GM12878 (cell line): ENCODE results near the gene MAML2. TPM values are rescaled to one million over a fixed set of nuclear protein-coding genes. Genes with fewer than 3 reads are reported as not detected.

ENCODE experiments used
- ATAC-seq: fragments of 200-7000 bp; cut with Tn5 transposase; 3 replicates; pipeline ENCODE4 v1.9.1; 2020; ENCODE audit warnings: mild to moderate bottlenecking, moderate library complexity
- BruUV-seq: library from RNA; stranded (reverse); fragments of 400-500 nt; replicated peaks from 2 replicates; lab custom pipeline; 2021; lab: Mats Ljungman, UMichigan
- CTCF ChIA-PET: fragments of 300-600 bp; sonication (Branson Sonifier 250); formaldehyde crosslinking; extraction: SDS; loops from one replicate; lab custom pipeline; 2021; ENCODE audit warnings: inconsistent platforms; lab: Yijun Ruan, JAX
- POLR2A ChIA-PET: fragments of 350-600 bp; formaldehyde crosslinking; extraction: SDS; loops from one replicate; lab custom pipeline; 2021; ENCODE audit warnings: inconsistent platforms; lab: Charles Lee
- RAD21 ChIA-PET: fragments of 300-600 bp; sonication (Branson Sonifier 250); formaldehyde crosslinking; loops from one replicate; lab custom pipeline; 2023; ENCODE audit warnings: antibody characterized with exemption; ENCODE audit not compliant: unreplicated experiment; lab: Charles Lee
- SMC1A ChIA-PET: fragments of 300-600 bp; sonication (Branson Sonifier 250); formaldehyde crosslinking; loops from one replicate; lab custom pipeline; 2023; ENCODE audit not compliant: unreplicated experiment, uncharacterized antibody; lab: Charles Lee
- DNase-seq: peaks from one replicate; pipeline ENCODE4 v3.0.0-alpha.2; 2011; ENCODE audit warnings: low read depth, low spot score
- FAIRE-seq: peaks from 3 replicates; lab custom pipeline; 2011; peaks lifted over from hg19 to GRCh38; lab: Jason Lieb, UNC
- H2AFZ ChIP-seq: 2 replicates; pipeline ENCODE4 v1.6.0; 2011; ENCODE audit warnings: low read depth, low read length, control low read depth; ENCODE audit not compliant: control insufficient read depth
- H3K27ac ChIP-seq: 2 replicates; pipeline ENCODE4 v1.5.1; 2011; ENCODE audit warnings: control low read depth; ENCODE audit not compliant: control insufficient read depth, insufficient read depth
- H3K27me3 ChIP-seq, 2 experiments: replicated peaks in 1 of 2; 2 replicates each; pipeline versions ENCODE4 v1.6.0 to v1.6.1; 2011; ENCODE audit warnings: low read length in 1 of 2; ENCODE audit not compliant: control insufficient read depth in 2 of 2, insufficient read depth in 2 of 2
- H3K36me3 ChIP-seq, 2 experiments: 2 replicates each; pipeline ENCODE4 v1.5.1; 2011; ENCODE audit warnings: low read length in 1 of 2; ENCODE audit not compliant: control insufficient read depth in 2 of 2, insufficient read depth in 2 of 2
- H3K4me1 ChIP-seq: 2 replicates; pipeline ENCODE4 v1.6.1; 2011; ENCODE audit warnings: mild to moderate bottlenecking, low read length, moderate library complexity, mixed read lengths; ENCODE audit not compliant: control insufficient read depth, insufficient read depth
- H3K4me2 ChIP-seq: 2 replicates; pipeline ENCODE4 v1.6.0; 2011; ENCODE audit warnings: control low read depth; ENCODE audit not compliant: control insufficient read depth, insufficient read depth
- H3K4me3 ChIP-seq: fragments of 200-600 bp; sonication (generic); 2 replicates; pipeline ENCODE4 v1.5.1; 2016
- H3K79me2 ChIP-seq: 2 replicates; pipeline ENCODE4 v1.6.0; 2011; ENCODE audit warnings: low read length; ENCODE audit not compliant: control insufficient read depth, insufficient read depth
- H3K9ac ChIP-seq: 2 replicates; pipeline ENCODE4 v1.8.0; 2011; ENCODE audit warnings: low read length, control low read depth, mixed read lengths; ENCODE audit not compliant: control insufficient read depth, insufficient read depth
- H3K9me3 ChIP-seq: replicated peaks from 3 replicates; pipeline ENCODE4 v1.5.1; 2011; ENCODE audit warnings: mild to moderate bottlenecking, low read length; ENCODE audit not compliant: control insufficient read depth, insufficient read depth
- H4K20me1 ChIP-seq: 2 replicates; pipeline ENCODE4 v1.6.0; 2011; ENCODE audit not compliant: control insufficient read depth, insufficient read depth
- MXI1 ChIP-seq: fragments of 150-350 bp; IDR thresholded peaks from 2 replicates; pipeline ENCODE4 v1.6.1; 2011; ENCODE audit warnings: low read depth, mild to moderate bottlenecking, inconsistent platforms, low read length, improper control_type of control experiment
- PKNOX1 ChIP-seq: fragments of 450-650 bp; IDR thresholded peaks from 2 replicates; pipeline ENCODE4 v1.6.1; 2016; ENCODE audit warnings: mild to moderate bottlenecking
- ZNF384 ChIP-seq: IDR thresholded peaks from 2 replicates; pipeline ENCODE4 v1.6.1; 2012; ENCODE audit warnings: low read depth, mild to moderate bottlenecking, low read length, improper control_type of control experiment, borderline replicate concordance
- WGBS: methylation state at CpG from one replicate; pipeline ENCODE4 v1.1.6; 2016; ENCODE audit warnings: low lambda C conversion rate; ENCODE audit not compliant: insufficient replicate concordance, insufficient coverage; ENCODE audit errors: missing lambda C conversion rate; 5-methylcytosine and 5-hydroxymethylcytosine counted together
- in situ Hi-C: fragments of 300-500 bp; cut with MboI; formaldehyde crosslinking; loops from 9 replicates; pipeline ENCODE4 v1.14.3; 2018; ENCODE audit warnings: mixed read lengths
- intact Hi-C: fragments of 100-400 bp; cut with micrococcal nuclease; formaldehyde crosslinking; loops from one replicate; pipeline ENCODE4 v1.14.2; 2022; ENCODE audit not compliant: unreplicated experiment
- polyA plus RNA-seq, 11 experiments: library from polyadenylated mRNA; depleted of rRNA in 4 of 11; unstranded in 6 of 11; stranded (reverse) in 5 of 11; fragments of >200 nt; fragmentation: Nextera tagmentation in 4 of 11; fragmentation: Illumina TruSeq in 1 of 11; extraction: Ambion mirVana in 4 of 11; extraction: Trizol in 1 of 11; gene quantifications; 1 replicate in 1 of 11; 2 replicates in 10 of 11; pipeline versions ENCODE4 v1.2.1 to v1.2.3, GENCODE V29; 2011 to 2016; ENCODE audit warnings: inconsistent platforms in 2 of 11, missing spikeins in 2 of 11, low read depth in 1 of 11
- total RNA-seq, 4 experiments: library from RNA; depleted of rRNA in 3 of 4; stranded (reverse); fragments of >200 nt in 3 of 4; fragmentation: Illumina TruSeq in 1 of 4; extraction: Trizol in 1 of 4; gene quantifications; 2 replicates each; pipeline versions ENCODE4 v1.2.1 to v1.2.3, GENCODE V29; 2013 to 2021

MAML2 gene
- total and polyA plus RNA-seq, 10 of the 15 experiments (the other 5 are each of a cell fraction or from before 2014, with no cell fraction given): 2.5 to 15.1 (median 12.0) TPM

DNA sequence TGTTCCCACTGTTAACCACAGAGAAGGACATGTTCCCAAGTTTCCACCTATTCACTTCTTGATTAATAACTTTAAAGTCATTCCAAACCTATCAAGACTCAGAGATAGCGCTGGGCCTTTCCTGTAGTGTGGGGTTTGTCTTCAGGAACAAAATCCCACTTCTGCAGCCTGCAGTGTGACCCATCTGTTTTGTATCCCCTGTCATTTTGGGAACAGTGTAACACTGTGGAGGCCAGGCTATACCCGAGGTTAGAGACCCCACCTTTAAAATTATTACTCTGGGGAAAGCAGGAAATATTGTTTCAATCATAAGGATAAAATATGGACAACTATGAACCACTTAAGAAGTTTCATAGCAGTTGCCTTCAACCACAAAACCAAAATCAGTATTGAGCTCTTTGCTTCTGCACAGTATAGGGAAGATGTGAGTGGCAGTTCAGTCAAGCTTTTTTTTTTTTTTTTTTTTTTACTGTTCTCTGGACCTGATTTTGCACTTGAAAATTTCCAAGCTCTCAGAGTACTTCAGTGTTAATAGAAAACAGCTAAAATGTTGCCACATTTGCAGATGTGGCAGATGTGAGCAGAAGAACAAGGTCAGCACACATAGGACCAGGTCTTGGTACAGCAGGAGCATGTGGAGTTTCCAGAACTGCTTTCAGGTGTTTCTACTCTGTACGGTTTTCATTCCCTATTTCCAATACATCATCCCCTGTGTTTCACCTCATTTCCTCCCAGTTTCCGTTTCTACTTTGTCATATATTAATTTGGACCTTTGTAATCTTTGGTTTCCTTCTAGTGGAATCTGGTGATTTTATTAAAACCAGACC, 121.5 kb downstream of the MAML2 start:
- peak; percentile 53 for ATAC-seq
- ChIA-PET SMC1A (interaction anchor here (0.6 to 1.6 kb wide), 3 partner anchors 8 to 121 kb away, joined by 3 to 8 read pairs (median 3); no protein-coding TSS in a partner anchor), CTCF (interaction anchor here (0.7 to 1.1 kb wide), 4 partner anchors 9 to 127 kb away, joined by 3 to 4 read pairs (median 3); no protein-coding TSS in a partner anchor), RAD21 (interaction anchor here (1.8 to 1.9 kb wide), 2 partner anchors 16 to 122 kb away, joined by 7 to 9 read pairs; partner anchors contain the start of gene MAML2), POLR2A (interaction anchor here (0.6 kb wide), 3 partner anchors 37 to 113 kb away, joined by 4 to 7 read pairs (median 6); no protein-coding TSS in a partner anchor)
- H4K20me1 ChIP-seq: no peaks in the 10 kb centered on the region
- H2AFZ ChIP-seq: no peak overlapping the region
- H3K9ac ChIP-seq: no peak overlapping the region
- BruUV-seq: no TSS peak
- H3K4me1 ChIP-seq: peaks cover 19% of the 10 kb centered on the region
- intact Hi-C loops: no loop called here
- in situ Hi-C loops: no loop called here
- H3K9me3 ChIP-seq: no peaks in the 10 kb centered on the region
- no peak for TF ChIP-seq MXI1
- peak; percentile 48; the same call in 1 of the 2 replicates for TF ChIP-seq ZNF384
- TF ChIP-seq PKNOX1: peak; percentile 82
- no peak overlapping the region for H3K4me3 ChIP-seq
- H3K4me2 ChIP-seq: no peak overlapping the region
- H3K27me3 ChIP-seq: no peaks in the 10 kb centered on the region
- H3K27ac ChIP-seq: no peak overlapping the region
- FAIRE-seq: no peak
- H3K36me3 ChIP-seq: no peaks in the 10 kb centered on the region
- H3K79me2 ChIP-seq: peaks cover 10% of the 10 kb centered on the region
- WGBS: 39% methylated on average over 4 of the region's 4 CpGs
- no peak for DNase-seq
